Head of caudate nucleus (tissue), 42 donors: Measurements from ENCODE around the gene TP53I13.

Source experiments
- DNase-seq, 42 donors: peaks; one replicate each; pipeline versions ENCODE4 v3.0.0 to v3.0.0-alpha.2; 2020 to 2021; ENCODE audit warnings: mixed read lengths in 7 of 42
- intact Hi-C: fragments of 100-400 bp; cut with DNase I; formaldehyde crosslinking; loops from one replicate; pipeline ENCODE4 v1.15.0; 2022

Gene TP53I13

GRCh38 chr17:29565643-29566472, 2.6 kb upstream of the TP53I13 start:
- peak in 8 of 42 donors; percentile 9 to 51 (median 24) for DNase-seq
- intact Hi-C loops, result loop anchor here (10.0 kb wide), 2 partner anchors 271 to 411 kb away; partner anchors contain the start of gene NUFIP2

GRCh38 chr17:29566473-29567303, 1.8 kb upstream of the TP53I13 start, which contains the start of gene ABHD15:
Gene ABHD15, minus strand, starts transcription at chr17:29567037. Its CDS starts 71 bp downstream, at chr17:29566966.
- DNase-seq, result peak in 35 of 42 donors; percentile 29 to 86 (median 66)
- intact Hi-C loops, result loop anchor here (10.0 kb wide), 2 partner anchors 272 to 412 kb away; partner anchors contain the start of gene NUFIP2

- intact Hi-C loops, result loop anchor here (10.0 kb wide), 2 partner anchors 272 to 412 kb away; partner anchors contain the start of gene NUFIP2
- DNase-seq, result no peak
These were observed 1.3 kb upstream of the TP53I13 start for GRCh38 chr17:29567304-29567553.

GRCh38 chr17:29567554-29568330, 759 bp upstream of the TP53I13 start:
- peak in 25 of 42 donors; percentile 17 to 79 (median 59) for DNase-seq
- intact Hi-C loops, result loop anchor here (10.0 kb wide), 2 partner anchors 273 to 413 kb away; partner anchors contain the start of gene NUFIP2

- intact Hi-C loops, result loop anchor here (10.0 kb wide), 2 partner anchors 275 to 415 kb away; partner anchors contain the start of gene NUFIP2
- DNase-seq, result peak in 14 of 42 donors; percentile 2 to 55 (median 31)
These were observed 897 bp downstream of the TP53I13 start for GRCh38 chr17:29569245-29569950.

GRCh38 chr17:29570521-29570920, 2.0 kb downstream of the TP53I13 start:
- peak in 7 of 42 donors; percentile 1 to 33 (median 22) for DNase-seq
- intact Hi-C loops, result loop anchor here (10.0 kb wide), 1 partner anchor 196 kb away; no protein-coding TSS in a partner anchor

- peak in 8 of 42 donors; percentile 1 to 37 (median 18) for DNase-seq
- intact Hi-C loops, result loop anchor here (10.0 kb wide), 1 partner anchor 197 kb away; no protein-coding TSS in a partner anchor
These were observed 3.0 kb downstream of the TP53I13 start for GRCh38 chr17:29571486-29571882.

- DNase-seq, result peak in 16 of 42 donors; percentile 8 to 59 (median 28)
- intact Hi-C loops, result loop anchor here (10.0 kb wide), 1 partner anchor 197 kb away; no protein-coding TSS in a partner anchor
These were observed 3.6 kb downstream of the TP53I13 start for GRCh38 chr17:29571883-29572681.

GRCh38 chr17:29572691-29573557, 4.4 kb downstream of the TP53I13 start:
- DNase-seq, result peak in 37 of 42 donors; percentile 51 to 87 (median 74)

GRCh38 chr17:29573558-29573869, 5.0 kb downstream of the TP53I13 start:
- DNase-seq, result peak in 13 of 42 donors; percentile 2 to 40 (median 16)
- intact Hi-C loops, result loop anchor here (10.0 kb wide), 1 partner anchor 199 kb away; no protein-coding TSS in a partner anchor

More at GRCh38 chr17:29572691-29573557, 4.4 kb downstream of the TP53I13 start:
- intact Hi-C loops, result loop anchor here (10.0 kb wide), 1 partner anchor 198 kb away; no protein-coding TSS in a partner anchor

- peak in 17 of 42 donors; percentile 10 to 48 (median 26) for DNase-seq
- intact Hi-C loops, result loop anchor here (10.0 kb wide), 1 partner anchor 199 kb away; no protein-coding TSS in a partner anchor
These were observed 5.6 kb downstream of the TP53I13 start for GRCh38 chr17:29573871-29574731.

GRCh38 chr17:29574732-29575510, 6.4 kb downstream of the TP53I13 start:
- intact Hi-C loops, result loop anchor here (10.0 kb wide), 1 partner anchor 200 kb away; no protein-coding TSS in a partner anchor
- peak in 10 of 42 donors; percentile 2 to 41 (median 8) for DNase-seq

GRCh38 chr17:29575511-29576213, 7.2 kb downstream of the TP53I13 start:
- intact Hi-C loops, result loop anchor here (10.0 kb wide), 1 partner anchor 201 kb away; no protein-coding TSS in a partner anchor
- DNase-seq, result peak in 4 of 42 donors; percentile 2 to 32 (median 15)
